ENCODE results near the gene EP300. TPM values are rescaled to one million over a fixed set of nuclear protein-coding genes. Genes with fewer than 3 reads are reported as not detected.
"Not testable (repeated sequence)": the region's sequence is repeated elsewhere in the genome, so short reads cannot be mapped to it uniquely, and the experiment has no call there.

The EP300 gene
- total RNA-seq, 2 donors from 2014 or later, result 56.1 to 56.6 TPM

DNA sequence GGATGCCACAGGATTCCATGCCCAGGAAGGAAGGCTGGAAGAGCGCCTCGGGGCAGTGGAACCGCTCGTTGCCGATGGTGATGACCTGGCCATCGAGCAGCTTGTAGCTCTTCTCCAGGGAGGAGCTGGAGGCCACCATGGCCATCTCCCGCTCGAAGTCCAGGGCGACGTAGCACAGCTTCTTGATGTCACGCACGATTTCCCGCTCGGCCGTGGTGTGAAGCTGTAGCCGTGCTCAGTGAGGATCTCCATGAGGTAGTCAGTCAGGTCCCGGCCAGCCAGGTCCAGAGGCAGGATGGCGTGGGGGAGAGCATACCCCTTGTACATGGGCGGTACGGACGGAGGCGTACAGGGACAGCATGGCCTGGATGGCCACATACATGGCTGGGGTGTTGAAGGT lies 17.9 kb upstream of the EP300 start:
- no peak for DNase-seq (ENCODE audit: low spot score in 2 of 2)
- no peaks in the 10 kb centered on the region for H3K36me3 Mint-ChIP-seq

GRCh38 chr22:41074941-41075710 lies 17.3 kb upstream of the EP300 start:
- Mint-ChIP-seq H3K36me3 (no peaks in the 10 kb centered on the region), H3K9me3 (no peaks in the 10 kb centered on the region), H3K27ac (no peak overlapping the region)
- DNase-seq (ENCODE audit: low spot score in 2 of 2), result no peak
- no peak for ATAC-seq

More for the DNA sequence above, 17.9 kb upstream of the EP300 start:
- no peak for ATAC-seq
- Mint-ChIP-seq H3K27ac (no peak overlapping the region), H3K9me3 (no peaks in the 10 kb centered on the region)

GRCh38 chr22:41075946-41076345 lies 16.4 kb upstream of the EP300 start:
- ATAC-seq, result no peak
- DNase-seq (ENCODE audit: low spot score in 2 of 2), result no peak
- H3K9me3 Mint-ChIP-seq, result no peaks in the 10 kb centered on the region
- H3K36me3 Mint-ChIP-seq, result no peaks in the 10 kb centered on the region
- H3K27ac Mint-ChIP-seq, result no peak overlapping the region

GRCh38 chr22:41076857-41077256 lies 15.5 kb upstream of the EP300 start:
- ATAC-seq, result no peak
- no peaks in the 10 kb centered on the region for H3K9me3 Mint-ChIP-seq

DNA sequence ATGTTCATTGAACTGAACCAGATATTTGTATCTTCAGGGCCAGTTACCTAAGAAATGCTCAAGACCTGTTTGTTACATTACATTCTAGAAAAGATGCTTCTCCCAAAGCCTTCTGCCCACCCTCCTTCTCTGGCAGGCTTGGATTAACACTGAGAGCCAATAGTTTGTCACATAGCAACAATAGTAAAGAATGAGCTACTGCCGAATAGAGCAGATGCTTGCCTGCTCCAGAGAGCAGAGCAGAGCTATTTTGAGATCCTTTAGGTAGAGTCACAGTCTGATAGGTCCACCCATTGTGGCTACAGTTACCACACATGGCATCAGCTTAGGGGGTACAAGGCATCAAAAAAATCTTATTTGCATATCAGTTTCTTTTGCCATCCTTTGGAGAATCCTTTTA lies 13.5 kb upstream of the EP300 start:
- no peaks in the 10 kb centered on the region for H3K36me3 Mint-ChIP-seq
- H3K9me3 Mint-ChIP-seq, result no peaks in the 10 kb centered on the region
- no peak overlapping the region for H3K27ac Mint-ChIP-seq
- DNase-seq (ENCODE audit: low spot score in 2 of 2) (no peak), ATAC-seq (no peak)

More at GRCh38 chr22:41076857-41077256, 15.5 kb upstream of the EP300 start:
- no peaks in the 10 kb centered on the region for H3K36me3 Mint-ChIP-seq
- H3K27ac Mint-ChIP-seq, result no peak overlapping the region
- DNase-seq (ENCODE audit: low spot score in 2 of 2), result no peak

GRCh38 chr22:41085842-41086241 lies 6.5 kb upstream of the EP300 start:
- ATAC-seq, result no peak
- no peak for DNase-seq (ENCODE audit: low spot score in 2 of 2)
- Mint-ChIP-seq H3K27ac (no peak overlapping the region), H3K36me3 (no peaks in the 10 kb centered on the region), H3K9me3 (no peaks in the 10 kb centered on the region)

GRCh38 chr22:41091132-41092022 lies 1.0 kb upstream of the EP300 start:
- Mint-ChIP-seq H3K36me3 (peaks cover 19 to 24% of the 10 kb centered on the region in 2 donors), H3K27ac (peak overlapping the region; percentile 95 to 99), H3K9me3 (no peaks in the 10 kb centered on the region)
- ATAC-seq, result peak; percentile 93 to 94
- DNase-seq (ENCODE audit: low spot score in 2 of 2), result peak; percentile 99

- no peak for ATAC-seq
- H3K27ac Mint-ChIP-seq, result peak overlapping the region; percentile 89 to 97
- no peak for DNase-seq (ENCODE audit: low spot score in 2 of 2)
- no peaks in the 10 kb centered on the region for H3K9me3 Mint-ChIP-seq
- H3K36me3 Mint-ChIP-seq, result peaks cover 19 to 26% of the 10 kb centered on the region in 2 donors
These were observed 537 bp downstream of the EP300 start for GRCh38 chr22:41092847-41093411.

DNA sequence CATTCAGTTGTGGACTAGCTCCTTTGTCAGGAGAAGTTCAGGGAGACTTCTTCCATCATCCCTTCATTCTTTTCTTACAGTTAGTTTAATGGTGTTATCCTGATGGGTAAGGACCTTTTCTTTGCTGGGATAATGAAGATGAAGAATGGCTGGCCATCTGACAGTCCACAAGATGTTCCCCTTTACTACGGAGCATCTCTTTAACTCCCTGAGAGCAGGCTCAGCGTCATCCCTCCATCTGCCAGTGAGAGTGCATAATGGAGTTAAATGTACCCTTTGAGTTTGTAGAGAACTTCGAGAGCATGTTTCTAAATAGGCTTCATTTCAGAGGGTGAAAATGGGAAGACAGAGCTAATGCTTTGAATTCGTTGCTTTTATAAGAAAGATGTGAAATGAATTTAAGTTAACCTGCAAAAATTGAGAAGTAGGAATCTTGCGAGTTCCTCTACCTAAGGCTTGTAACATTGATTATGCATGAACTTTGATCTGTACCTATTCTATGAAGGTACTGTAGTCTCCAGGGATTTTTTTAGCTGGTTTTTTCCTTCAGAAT lies 1.7 kb downstream of the EP300 start:
- no peak for DNase-seq (ENCODE audit: low spot score in 2 of 2)
- Mint-ChIP-seq H3K9me3 (no peaks in the 10 kb centered on the region), H3K27ac (peak overlapping the region in 1 of 2 donors; percentile 89)

DNA sequence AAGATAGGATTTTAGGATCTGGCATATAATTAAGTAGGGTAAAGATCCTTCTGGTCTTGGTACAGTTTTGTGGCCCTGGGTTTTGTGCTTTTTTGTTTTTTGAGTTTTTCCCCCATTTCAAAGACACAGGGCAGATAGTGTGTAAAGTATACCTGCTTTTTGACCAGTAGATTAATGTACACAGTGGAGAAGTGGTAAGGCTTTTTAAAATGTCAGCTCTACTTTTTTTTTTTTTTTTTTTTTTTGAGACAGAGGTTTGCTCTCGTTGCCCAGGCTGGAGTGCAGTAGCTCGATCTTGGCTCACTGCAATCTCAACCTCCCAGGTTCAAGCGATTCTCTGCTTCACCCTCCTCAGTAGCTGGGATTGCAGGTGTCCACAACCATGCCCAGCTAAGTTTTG lies 4.0 kb downstream of the EP300 start:
- H3K36me3 Mint-ChIP-seq, result peaks cover 19 to 30% of the 10 kb centered on the region in 2 donors
- peak overlapping the region in 1 of 2 donors; percentile 65 for H3K27ac Mint-ChIP-seq
- ATAC-seq (no peak), DNase-seq (ENCODE audit: low spot score in 2 of 2) (no peak)
- H3K9me3 Mint-ChIP-seq, result no peaks in the 10 kb centered on the region

More for the DNA sequence above, 1.7 kb downstream of the EP300 start:
- ATAC-seq, result no peak
- H3K36me3 Mint-ChIP-seq, result peaks cover 19 to 26% of the 10 kb centered on the region in 2 donors

DNA sequence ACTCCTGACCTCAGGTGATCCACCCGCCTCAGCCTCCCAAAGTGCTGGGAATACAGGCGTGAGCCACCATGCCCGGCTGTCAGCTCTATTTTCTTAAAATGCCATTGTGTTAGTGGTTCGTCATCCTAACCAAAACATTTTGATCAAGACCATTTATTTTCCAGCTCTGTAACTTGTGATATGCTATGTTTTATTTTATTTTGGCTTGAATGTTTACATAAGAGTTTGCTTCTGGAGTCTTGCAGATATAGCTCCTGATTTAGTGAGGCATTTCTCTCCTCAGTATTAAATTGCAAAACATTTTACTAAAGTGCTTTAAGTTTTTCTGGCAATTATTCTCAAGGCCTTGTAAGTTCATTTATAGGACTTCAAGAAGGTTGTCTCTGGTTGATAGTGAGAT lies 4.4 kb downstream of the EP300 start:
- ATAC-seq (no peak), DNase-seq (ENCODE audit: low spot score in 2 of 2) (no peak)
- Mint-ChIP-seq H3K9me3 (no peaks in the 10 kb centered on the region), H3K27ac (peak overlapping the region; percentile 34 to 81), H3K36me3 (peaks cover 19 to 30% of the 10 kb centered on the region in 2 donors)

GRCh38 chr22:41099036-41099435 lies 6.6 kb downstream of the EP300 start:
- H3K9me3 Mint-ChIP-seq, result peaks cover 0 to 10% of the 10 kb centered on the region in 2 donors
- DNase-seq (ENCODE audit: low spot score in 2 of 2) (no peak), ATAC-seq (no peak)
- peaks cover 6 to 38% of the 10 kb centered on the region in 2 donors for H3K36me3 Mint-ChIP-seq
- peak overlapping the region in 1 of 2 donors; percentile 10 for H3K27ac Mint-ChIP-seq

DNA sequence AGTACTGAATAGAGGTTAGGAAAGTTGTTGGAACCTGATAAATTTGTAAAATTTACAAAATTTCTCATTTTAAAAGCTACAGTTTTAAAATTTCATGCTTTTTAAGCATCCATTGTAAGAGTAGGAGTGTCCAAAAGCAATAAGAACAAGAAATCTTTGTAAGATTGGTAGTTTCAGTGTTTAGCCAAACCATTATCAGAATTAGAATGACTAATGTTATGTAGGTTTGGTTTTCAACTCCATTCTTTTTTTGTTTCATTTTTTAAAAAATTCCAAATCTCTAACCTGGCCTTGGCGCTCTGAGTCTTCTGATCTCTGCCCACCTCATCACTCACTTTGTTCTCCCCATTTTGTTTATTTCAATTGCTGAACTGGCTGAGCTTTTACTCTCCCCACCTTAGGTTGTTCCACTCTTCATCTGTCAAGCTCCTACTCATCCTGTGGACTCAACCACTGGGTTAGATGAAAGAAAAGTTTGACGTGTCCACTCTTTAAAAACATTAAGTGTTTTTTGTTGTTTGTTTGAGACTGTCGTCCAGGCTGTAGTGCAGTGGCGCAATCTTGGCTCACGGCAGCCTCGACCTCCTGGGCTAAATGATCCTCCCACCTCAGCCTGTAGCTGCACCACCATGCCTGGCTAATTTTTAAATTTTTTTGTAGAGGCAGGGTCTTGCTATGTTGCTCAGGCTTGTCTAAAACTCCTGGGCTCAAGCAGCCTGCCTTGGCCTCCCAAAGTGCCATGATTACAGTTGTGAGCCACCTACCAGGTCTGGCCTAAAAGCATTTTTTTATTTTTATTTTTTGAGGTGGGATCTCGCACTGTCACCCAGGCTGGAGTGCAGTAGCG lies 14.0 kb downstream of the EP300 start:
- ATAC-seq (peak; percentile 79 to 84), DNase-seq (ENCODE audit: low spot score in 2 of 2) (peak in 1 of 2 donors; percentile 10)
- peaks cover 0 to 26% of the 10 kb centered on the region in 2 donors for H3K36me3 Mint-ChIP-seq
- peak overlapping the region; percentile 28 to 78 for H3K27ac Mint-ChIP-seq
- H3K9me3 Mint-ChIP-seq, result peaks cover 0 to 10% of the 10 kb centered on the region in 2 donors

GRCh38 chr22:41106969-41107325 lies 14.6 kb downstream of the EP300 start:
- DNase-seq (ENCODE audit: low spot score in 2 of 2); ATAC-seq: not testable (repeated sequence)
- Mint-ChIP-seq H3K27ac (peak overlapping the region in 1 of 2 donors; percentile 28), H3K36me3 (peaks cover 0 to 32% of the 10 kb centered on the region in 2 donors), H3K9me3 (peaks cover 0 to 10% of the 10 kb centered on the region in 2 donors)

DNA sequence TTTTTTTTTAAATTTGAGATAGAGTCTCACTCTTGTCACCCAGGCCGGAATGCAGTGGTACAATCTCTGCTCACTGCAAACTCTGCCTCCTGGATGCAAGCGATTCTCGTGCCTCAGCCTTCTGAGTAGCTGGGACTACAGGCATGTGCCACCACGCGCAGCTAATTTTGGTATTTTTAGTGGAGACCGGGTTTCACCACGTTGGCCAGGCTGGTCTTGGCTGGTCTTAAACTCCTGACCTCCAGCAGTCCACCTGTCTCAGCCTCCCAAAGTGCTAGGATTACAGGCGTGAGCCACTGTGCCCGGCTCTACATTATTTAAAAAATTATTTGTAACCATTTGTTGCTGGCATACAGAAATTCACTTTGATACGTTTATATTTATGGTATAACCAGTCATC lies 18.6 kb downstream of the EP300 start:
- ATAC-seq, result no peak
- H3K27ac Mint-ChIP-seq, result no peak overlapping the region

DNA sequence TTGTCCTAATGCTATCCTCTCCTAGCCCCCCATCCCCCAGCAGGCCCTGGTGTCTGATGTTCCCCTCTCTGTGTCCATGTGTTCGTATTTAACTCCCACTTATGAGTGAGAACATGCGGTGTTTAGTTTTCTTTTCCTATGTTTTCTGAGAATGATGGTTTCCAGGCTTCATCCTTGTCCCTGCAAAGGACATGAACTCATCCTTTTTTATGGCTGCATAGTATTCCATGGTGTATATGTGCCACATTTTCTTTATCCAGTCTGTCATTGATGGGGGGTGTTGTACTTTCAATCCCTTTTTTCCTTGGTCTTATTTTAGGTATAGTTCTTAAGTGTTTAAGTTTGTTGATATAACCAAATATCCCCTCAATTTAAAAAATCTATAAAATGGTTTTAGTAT lies 23.9 kb downstream of the EP300 start:
- Mint-ChIP-seq H3K27ac (peak overlapping the region in 1 of 2 donors; percentile 13), H3K36me3 (peaks cover 0 to 36% of the 10 kb centered on the region in 2 donors), H3K9me3 (no peaks in the 10 kb centered on the region)
- ATAC-seq (no peak), DNase-seq (ENCODE audit: low spot score in 2 of 2) (no peak)

More for the DNA sequence above, 18.6 kb downstream of the EP300 start:
- no peak for DNase-seq (ENCODE audit: low spot score in 2 of 2)
- Mint-ChIP-seq H3K36me3 (peaks cover 0 to 22% of the 10 kb centered on the region in 2 donors), H3K9me3 (no peaks in the 10 kb centered on the region)

Measured in activated naive CD4-positive, alpha-beta T cell treated with anti-CD3 and anti-CD28 coated beads, Interleukin-2, amount 50 U/mL, for 72 hours (primary cell).